Osteocyte (in vitro differentiated cells): ENCODE measurements around the gene DPCD. TPM values are rescaled to one million over a fixed set of nuclear protein-coding genes. Genes with fewer than 3 reads are reported as not detected.

Experiments used
- DNase-seq: peaks from one replicate; pipeline ENCODE4 v3.0.0; 2021; ENCODE audit warnings: mixed read lengths; ENCODE audit not compliant: unreplicated experiment; ENCODE audit errors: extremely low spot score
- H3K27ac Mint-ChIP-seq: one replicate; pipeline ENCODE4 v1.8.0; 2021; ENCODE audit warnings: mild to moderate bottlenecking, mixed read lengths; ENCODE audit not compliant: unreplicated experiment
- H3K27me3 Mint-ChIP-seq: one replicate; pipeline ENCODE4 v1.8.0; 2021; ENCODE audit warnings: mixed read lengths; ENCODE audit not compliant: unreplicated experiment
- H3K36me3 Mint-ChIP-seq: one replicate; pipeline ENCODE4 v1.8.0; 2021; ENCODE audit warnings: mixed read lengths; ENCODE audit not compliant: unreplicated experiment
- H3K4me1 Mint-ChIP-seq: one replicate; pipeline ENCODE4 v1.8.0; 2021; ENCODE audit warnings: mixed read lengths; ENCODE audit not compliant: unreplicated experiment
- H3K4me3 Mint-ChIP-seq: one replicate; pipeline ENCODE4 v1.8.0; 2021; ENCODE audit warnings: mild to moderate bottlenecking, moderate library complexity, mixed read lengths; ENCODE audit not compliant: unreplicated experiment
- H3K9me3 Mint-ChIP-seq: one replicate; pipeline ENCODE4 v1.8.0; 2021; ENCODE audit warnings: mixed read lengths; ENCODE audit not compliant: unreplicated experiment
- CTCF ChIP-seq: fragments of 200-600 bp; sonication (generic); IDR thresholded peaks from 2 replicates; pipeline ENCODE4 v1.5.0; 2021; ENCODE audit warnings: antibody characterized with exemption, mild to moderate bottlenecking, moderate library complexity
- microRNA-seq: library from miRNA; unstranded; fragments of <30 nt; microRNA quantifications from one replicate; pipeline ENCODE4 v1.1.0, GENCODE V29; 2020; ENCODE audit not compliant: unreplicated experiment
- total RNA-seq: library from RNA; stranded (reverse); gene quantifications from 2 replicates; pipeline ENCODE4 v1.2.1, GENCODE V29; 2021

DPCD gene
- total RNA-seq, 1 donor from 2014 or later = 15.3 TPM

GRCh38 chr10:101656890-101657289, 68.8 kb downstream of the DPCD start:
- H3K4me3 Mint-ChIP-seq = no peak overlapping the region

GRCh38 chr10:101658975-101659374, 70.9 kb downstream of the DPCD start:
- TF ChIP-seq CTCF = no peak
- Mint-ChIP-seq H3K27ac (no peak overlapping the region), H3K36me3 (peaks cover 41% of the 10 kb centered on the region), H3K4me3 (no peak overlapping the region), H3K4me1 (no peaks in the 10 kb centered on the region), H3K9me3 (no peaks in the 10 kb centered on the region), H3K27me3 (no peaks in the 10 kb centered on the region)
- peak; percentile 54 for DNase-seq

More at GRCh38 chr10:101656890-101657289, 68.8 kb downstream of the DPCD start:
- peaks cover 25% of the 10 kb centered on the region for H3K36me3 Mint-ChIP-seq
- no peak overlapping the region for H3K27ac Mint-ChIP-seq
- no peak for TF ChIP-seq CTCF
- no peaks in the 10 kb centered on the region for H3K27me3 Mint-ChIP-seq
- no peak for DNase-seq
- no peaks in the 10 kb centered on the region for H3K4me1 Mint-ChIP-seq
- H3K9me3 Mint-ChIP-seq = no peaks in the 10 kb centered on the region

Small RNA genes lying within 50 kb of the gene (microRNA-seq; reads per million reads assigned to microRNA genes)
- gene MIR3158-1 (not detected), gene MIR3158-2 (not detected)

Other genes starting within 250 kb of the DPCD start
- 28.9 and 30.1 TPM in 2 replicates for gene BTRC, start 234.2 kb upstream of the DPCD start, total RNA-seq
- gene POLL, start 64 bp upstream of the DPCD start, total RNA-seq = 35.0 and 36.8 TPM in 2 replicates
- 44.6 and 51.5 TPM in 2 replicates for gene FBXW4, start 106.8 kb downstream of the DPCD start, total RNA-seq
- not detected in 2 replicates for gene FGF8, start 187.8 kb downstream of the DPCD start, total RNA-seq
- 35.6 and 42.6 TPM in 2 replicates for gene NPM3, start 195.1 kb downstream of the DPCD start, total RNA-seq
- gene OGA, start 230.1 kb downstream of the DPCD start, total RNA-seq = 113 and 127 TPM in 2 replicates